RWPE1 (cell line): Measurements from ENCODE around the gene WDFY2.

Experiments
- CTCF ChIA-PET: fragments of 350-600 bp; sonication (Branson Sonifier 250); formaldehyde crosslinking; extraction: SDS; loops from one replicate; lab custom pipeline; 2021; lab: Yijun Ruan, JAX
- POLR2A ChIA-PET: fragments of 400-600 bp; formaldehyde crosslinking; extraction: SDS; loops from one replicate; lab custom pipeline; 2020; ENCODE audit warnings: antibody characterized with exemption; ENCODE audit not compliant: low non-redundant PET; lab: Yijun Ruan, JAX
- DNase-seq: peaks from one replicate; pipeline ENCODE4 v3.0.0; 2012; ENCODE audit warnings: low spot score
- H3K27ac ChIP-seq: fragments of 450-650 bp; 2 replicates; pipeline ENCODE4 v1.5.1; 2017
- TF ChIP-seq, protein P1 (sequence below): fragments of 450-650 bp; conservative IDR thresholded peaks from 2 replicates; pipeline ENCODE4 v1.5.1; 2017; ENCODE audit warnings: low read depth, mild to moderate bottlenecking

Gene WDFY2

DNA sequence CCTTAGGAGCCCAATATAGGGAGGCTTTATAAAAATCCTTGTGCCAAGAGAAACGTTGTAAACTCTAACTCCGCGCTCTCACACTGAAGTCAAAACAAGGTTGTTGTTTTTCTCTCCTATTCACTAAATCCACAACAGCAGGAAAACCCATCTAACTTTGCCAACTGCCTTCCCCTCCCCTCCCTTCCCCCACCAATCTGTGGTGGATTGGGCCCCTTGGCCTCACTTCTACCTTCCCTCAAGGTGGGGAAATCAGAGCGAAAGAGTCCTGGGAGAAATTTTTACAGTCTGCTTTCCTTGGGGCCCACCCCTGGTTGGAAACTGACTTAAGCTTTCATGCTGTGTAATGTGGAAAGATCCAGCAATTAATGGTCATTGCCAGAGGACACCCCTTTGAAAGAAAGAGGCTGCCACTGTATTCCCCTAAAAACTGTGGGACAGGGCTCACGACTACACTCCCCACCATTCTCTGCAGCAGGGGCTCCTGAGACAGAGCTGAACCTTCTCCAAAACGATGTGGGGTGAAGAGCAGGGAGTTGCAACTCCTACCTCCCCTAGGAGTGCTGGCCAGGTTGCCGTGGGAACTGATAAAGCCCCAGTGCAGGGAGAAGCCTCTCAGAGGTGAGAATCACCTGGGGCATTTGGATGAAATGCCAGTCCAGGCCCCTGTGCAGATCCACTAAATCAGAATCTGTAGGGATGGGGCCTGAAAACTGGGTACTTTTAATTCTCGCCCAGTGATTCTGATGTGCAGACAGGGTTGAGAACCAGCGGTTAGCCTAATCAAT is 218.6 kb downstream of the WDFY2 start:
- ChIA-PET CTCF (interaction anchor here (0.6 to 0.7 kb wide), 3 partner anchors 12 to 678 kb away, joined by 3 to 4 read pairs (median 3); no protein-coding TSS in a partner anchor), POLR2A (interaction anchor here (0.6 kb wide), 1 partner anchor 888 kb away, joined by 3 read pairs; no protein-coding TSS in a partner anchor)
- TF ChIP-seq, protein P1, sequence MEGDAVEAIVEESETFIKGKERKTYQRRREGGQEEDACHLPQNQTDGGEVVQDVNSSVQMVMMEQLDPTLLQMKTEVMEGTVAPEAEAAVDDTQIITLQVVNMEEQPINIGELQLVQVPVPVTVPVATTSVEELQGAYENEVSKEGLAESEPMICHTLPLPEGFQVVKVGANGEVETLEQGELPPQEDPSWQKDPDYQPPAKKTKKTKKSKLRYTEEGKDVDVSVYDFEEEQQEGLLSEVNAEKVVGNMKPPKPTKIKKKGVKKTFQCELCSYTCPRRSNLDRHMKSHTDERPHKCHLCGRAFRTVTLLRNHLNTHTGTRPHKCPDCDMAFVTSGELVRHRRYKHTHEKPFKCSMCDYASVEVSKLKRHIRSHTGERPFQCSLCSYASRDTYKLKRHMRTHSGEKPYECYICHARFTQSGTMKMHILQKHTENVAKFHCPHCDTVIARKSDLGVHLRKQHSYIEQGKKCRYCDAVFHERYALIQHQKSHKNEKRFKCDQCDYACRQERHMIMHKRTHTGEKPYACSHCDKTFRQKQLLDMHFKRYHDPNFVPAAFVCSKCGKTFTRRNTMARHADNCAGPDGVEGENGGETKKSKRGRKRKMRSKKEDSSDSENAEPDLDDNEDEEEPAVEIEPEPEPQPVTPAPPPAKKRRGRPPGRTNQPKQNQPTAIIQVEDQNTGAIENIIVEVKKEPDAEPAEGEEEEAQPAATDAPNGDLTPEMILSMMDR, result no peak
- H3K27ac ChIP-seq, result peak overlapping the region; percentile 86
- no peak for DNase-seq

DNA sequence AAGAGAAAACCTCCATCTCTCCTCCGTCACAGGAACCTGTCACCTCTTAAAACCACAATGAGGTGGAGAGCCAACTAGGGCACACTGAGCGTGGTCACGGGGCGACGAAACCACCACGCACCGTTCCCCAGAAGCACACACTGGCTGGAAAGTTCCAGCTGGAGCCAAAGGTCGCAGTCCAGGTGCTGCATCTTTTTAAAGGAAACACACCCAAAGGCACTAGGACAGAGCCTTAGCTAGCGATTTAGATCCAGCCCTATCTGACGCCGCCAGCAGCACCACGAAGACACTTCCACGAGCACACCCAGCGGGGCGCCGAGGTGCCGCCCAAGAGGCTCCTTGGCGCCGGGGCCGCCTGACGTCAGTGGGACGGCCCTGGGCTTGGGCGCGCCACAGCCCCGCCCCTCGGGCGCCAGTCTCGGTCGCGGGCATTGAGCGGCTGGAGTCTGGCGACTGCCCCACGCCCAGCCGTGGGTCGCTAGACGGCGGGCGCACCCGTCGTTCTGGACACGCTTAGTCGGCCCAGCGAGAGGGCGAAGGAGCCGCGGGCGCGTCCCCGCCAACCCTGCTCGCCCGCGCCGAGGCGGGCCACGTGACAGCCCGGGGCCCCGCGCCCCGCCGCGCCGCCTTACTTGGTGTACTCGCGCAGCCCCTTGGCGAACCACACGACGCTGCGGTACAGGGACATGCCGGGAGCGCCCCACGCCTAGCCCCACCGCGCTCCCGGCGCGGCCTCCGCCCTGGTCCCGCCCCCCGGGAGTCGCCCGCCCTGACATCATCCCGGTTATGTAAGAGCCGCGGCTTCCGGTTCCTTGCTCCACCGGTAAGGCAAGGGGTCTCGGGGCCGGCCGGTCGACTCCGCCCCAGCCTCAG is 219.4 kb downstream of the WDFY2 start, which contains the start of gene DHRS12:
DHRS12 (minus strand) TSS at position 742 of the 873 bp plus-strand sequence. CDS start 4,504 bp downstream, outside the sequence.
- DNase-seq, result peak; percentile 87
- POLR2A ChIA-PET, result no interaction called here
- peak within 1 kb of the TSS; percentile 86 for H3K27ac ChIP-seq
- CTCF ChIA-PET, result no interaction called here
- TF ChIP-seq, protein P1, result no peak

DNA sequence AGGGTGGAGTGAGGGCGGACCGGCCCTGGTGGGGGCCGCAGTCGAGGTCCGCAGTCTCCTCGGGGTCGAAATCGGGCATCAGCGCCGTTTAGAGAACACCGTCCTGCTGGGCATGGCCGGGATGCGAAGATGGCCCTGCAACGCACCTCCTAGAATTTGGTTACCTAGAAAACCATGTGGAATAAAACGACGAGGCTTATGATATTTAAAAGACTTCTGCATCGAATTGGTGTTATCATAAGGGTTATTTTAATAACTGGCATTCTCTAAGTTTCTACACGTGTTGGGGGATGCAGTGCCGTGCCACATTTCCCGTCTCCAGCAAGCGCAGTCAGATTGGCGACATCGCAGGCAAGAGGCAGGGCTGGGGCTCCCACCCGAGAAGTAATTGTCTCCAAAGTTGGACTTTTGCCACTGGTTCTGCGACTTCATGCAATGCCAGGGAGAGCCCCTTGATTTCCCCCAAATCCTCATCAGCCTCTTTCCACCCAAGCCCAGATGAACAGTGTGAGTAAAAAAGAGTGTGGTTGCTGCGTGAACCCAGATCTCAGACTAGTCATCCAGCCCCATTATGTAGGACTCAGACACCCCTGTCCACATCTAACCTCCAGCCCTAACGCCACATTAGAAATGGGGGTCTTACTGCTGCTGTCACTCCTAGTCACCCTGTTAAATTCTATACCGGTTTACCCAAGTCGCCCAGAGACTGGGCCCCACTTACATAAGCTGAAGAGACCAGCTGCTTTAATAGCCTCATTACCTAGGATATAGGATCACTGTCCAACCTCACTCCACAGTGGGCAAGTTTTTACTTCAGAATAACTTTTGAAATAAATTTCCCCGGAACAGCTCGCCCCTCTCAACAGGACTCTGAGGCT is 220.3 kb downstream of the WDFY2 start:
- peak overlapping the region; percentile 86 for H3K27ac ChIP-seq
- ChIA-PET POLR2A (no interaction called here), CTCF (interaction anchor here (0.6 kb wide), 1 partner anchor 300 kb away, joined by 3 read pairs; no protein-coding TSS in a partner anchor)
- no peak for DNase-seq
- TF ChIP-seq, protein P1, result no peak

DNA sequence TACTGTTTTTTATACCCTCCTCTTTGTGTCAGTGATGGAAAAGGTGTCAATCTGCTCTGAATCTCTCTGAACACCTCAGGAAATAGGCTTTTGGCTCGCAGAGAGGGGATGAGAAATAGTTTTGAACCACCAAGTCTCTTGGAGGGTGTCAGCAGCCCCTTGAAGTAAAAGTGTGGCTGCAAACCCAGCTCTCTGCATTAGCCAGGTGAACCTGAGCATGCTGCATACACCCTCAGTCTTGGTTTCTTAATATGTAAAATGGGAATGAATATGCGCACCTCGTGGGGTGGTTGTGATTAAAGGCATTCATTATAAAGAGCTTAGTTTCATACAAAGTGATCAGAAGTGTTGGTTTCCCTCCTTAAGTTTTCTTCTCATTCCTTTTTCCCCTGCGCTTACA is 221.1 kb downstream of the WDFY2 start:
- TF ChIP-seq, protein P1, result no peak
- ChIA-PET CTCF (interaction anchor here (0.6 kb wide), 2 partner anchors 262 to 299 kb away, joined by 3 read pairs; no protein-coding TSS in a partner anchor), POLR2A (no interaction called here)
- no peak for DNase-seq
- H3K27ac ChIP-seq, result no peak overlapping the region

DNA sequence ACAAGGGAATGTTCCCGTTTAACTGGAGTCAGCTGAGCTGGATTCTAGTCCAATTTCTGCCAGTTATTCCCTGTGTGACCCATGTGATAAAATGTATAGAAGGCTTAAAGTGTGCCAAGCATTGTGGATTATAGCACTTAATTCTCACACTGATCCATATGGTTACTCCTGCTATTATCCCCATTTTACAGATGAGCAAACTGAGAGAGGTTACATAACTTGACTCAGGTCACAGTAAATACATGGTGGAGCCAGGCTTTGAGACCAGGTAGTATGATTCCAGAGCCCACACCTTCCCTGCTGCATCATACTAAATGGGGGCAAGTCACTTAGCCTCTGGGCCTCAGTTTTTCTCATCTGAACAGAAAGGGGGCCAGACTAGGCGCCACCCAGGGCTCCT is 221.7 kb downstream of the WDFY2 start:
- H3K27ac ChIP-seq, result no peak overlapping the region
- TF ChIP-seq, protein P1, result no peak
- DNase-seq, result no peak
- ChIA-PET POLR2A (no interaction called here), CTCF (interaction anchor here (0.6 kb wide), 1 partner anchor 263 kb away, joined by 3 read pairs; no protein-coding TSS in a partner anchor)
